HCT116 (cell line): Measurements from ENCODE around the gene TEFM. TPM values are rescaled to one million over a fixed set of nuclear protein-coding genes. Genes with fewer than 3 reads are reported as not detected.

Source experiments
- ATAC-seq: fragments of 200-7000 bp; cut with Tn5 transposase; 2 replicates; pipeline ENCODE4 v1.9.1; 2020; ENCODE audit warnings: mild to moderate bottlenecking, moderate library complexity
- Bru-seq: library from RNA; stranded (reverse); fragments of 400-500 nt; gene quantifications from one replicate; lab custom pipeline; 2021; lab: Mats Ljungman, UMichigan
- BruChase-seq, 2 experiments: library from RNA; stranded (reverse); fragments of 400-500 nt; gene quantifications; one replicate each; lab custom pipeline; 2021; lab: Mats Ljungman, UMichigan
- BruUV-seq: library from RNA; stranded (reverse); fragments of 400-500 nt; replicated peaks from 2 replicates; lab custom pipeline; 2021; lab: Mats Ljungman, UMichigan
- CTCF ChIA-PET: fragments of 300-600 bp; sonication (Branson Sonifier 250); formaldehyde crosslinking; loops from one replicate; lab custom pipeline; 2021; ENCODE audit warnings: antibody characterized with exemption; lab: Charles Lee
- POLR2A ChIA-PET: fragments of 300-600, 350-600 bp; sonication (Branson Sonifier 250); formaldehyde crosslinking; loops from one replicate; lab custom pipeline; 2021; ENCODE audit warnings: antibody characterized with exemption; lab: Charles Lee
- RAD21 ChIA-PET, 2 experiments: fragments of 300-600 bp; sonication (Branson Sonifier 250); formaldehyde crosslinking; loops; one replicate each; lab custom pipeline; 2023; ENCODE audit warnings: low total read pairs in 2 of 2; ENCODE audit not compliant: uncharacterized antibody in 2 of 2, unreplicated experiment in 2 of 2, low non-redundant PET in 1 of 2; lab: Charles Lee
- DNase-seq: peaks from one replicate; pipeline ENCODE4 v3.0.0-alpha.2; 2010; ENCODE audit warnings: low read depth, low spot score
- H2AFZ ChIP-seq: fragments of 200-600 bp; shearing (Covaris generic), sonication (generic); 2 replicates; pipeline ENCODE4 v1.6.1; 2017; ENCODE audit warnings: low read depth, mixed run types, mixed read lengths, antibody characterized with exemption, low read length; ENCODE audit not compliant: poor library complexity, severe bottlenecking
- H3K27ac ChIP-seq: 2 replicates; pipeline ENCODE4 v1.5.1; 2012; ENCODE audit warnings: low read depth, low read length
- H3K27me3 ChIP-seq: fragments of 200-600 bp; sonication (generic); 2 replicates; pipeline ENCODE4 v1.6.1; 2016; ENCODE audit warnings: mixed run types, low read length, mixed read lengths; ENCODE audit not compliant: insufficient read depth
- H3K36me3 ChIP-seq, 2 experiments: fragments of 200-500 bp in 1 of 2; fragments of 200-600 bp in 1 of 2; sonication (Bioruptor generic) in 1 of 2; sonication (generic) in 1 of 2; 2 replicates each; pipeline versions ENCODE4 v1.5.1 to v1.6.1; 2014 to 2016; ENCODE audit warnings: low read length in 2 of 2, inconsistent platforms in 1 of 2, mixed read lengths in 1 of 2, mixed run types in 1 of 2; ENCODE audit not compliant: insufficient read depth in 2 of 2, control insufficient read depth in 1 of 2
- H3K4me1 ChIP-seq, 2 experiments: fragments of 200-600 bp in 1 of 2; sonication (generic) in 1 of 2; 2 replicates each; pipeline versions ENCODE4 v1.5.1 to v1.6.1; 2012 to 2017; ENCODE audit warnings: low read length in 2 of 2, inconsistent platforms in 1 of 2, mild to moderate bottlenecking in 1 of 2, mixed read lengths in 1 of 2, mixed run types in 1 of 2, moderate library complexity in 1 of 2; ENCODE audit not compliant: insufficient read depth in 2 of 2, control insufficient read depth in 1 of 2
- H3K4me2 ChIP-seq: fragments of 200-600 bp; sonication (generic); 2 replicates; pipeline ENCODE4 v1.6.1; 2017; ENCODE audit warnings: mixed run types, low read length, mixed read lengths
- H3K4me3 ChIP-seq, 2 experiments: fragments of 200-600 bp in 1 of 2; sonication (generic) in 1 of 2; replicated peaks in 1 of 2; 2 replicates each; pipeline ENCODE4 v1.5.1; 2011 to 2016; ENCODE audit warnings: low read length in 2 of 2, control low read depth in 1 of 2, low read depth in 1 of 2, mild to moderate bottlenecking in 1 of 2, mixed read lengths in 1 of 2, mixed run types in 1 of 2
- H3K79me2 ChIP-seq: fragments of 200-600 bp; sonication (generic); 2 replicates; pipeline ENCODE4 v1.6.1; 2017; ENCODE audit warnings: mild to moderate bottlenecking, mixed run types, low read length, moderate library complexity, mixed read lengths; ENCODE audit not compliant: insufficient read depth
- H3K9ac ChIP-seq: fragments of 200-600 bp; sonication (generic); 2 replicates; pipeline ENCODE4 v1.6.1; 2016; ENCODE audit warnings: low read length, mixed read lengths
- H3K9me2 ChIP-seq: fragments of 200-600 bp; sonication (generic), shearing (Covaris generic); 2 replicates; pipeline ENCODE4 v1.6.1; 2017; ENCODE audit warnings: mixed run types, mild to moderate bottlenecking, moderate library complexity; ENCODE audit not compliant: insufficient read depth
- H3K9me3 ChIP-seq, 2 experiments: fragments of 200-500 bp in 1 of 2; fragments of 200-600 bp in 1 of 2; sonication (Bioruptor generic) in 1 of 2; sonication (generic) in 1 of 2; 2 replicates each; pipeline ENCODE4 v1.6.1; 2014 to 2017; ENCODE audit warnings: low read length in 2 of 2, mixed read lengths in 2 of 2, inconsistent platforms in 1 of 2, low read depth in 1 of 2, mild to moderate bottlenecking in 1 of 2, mixed run types in 1 of 2, moderate library complexity in 1 of 2; ENCODE audit not compliant: control insufficient read depth in 1 of 2, insufficient read depth in 1 of 2
- H4K20me1 ChIP-seq: fragments of 200-600 bp; sonication (generic), shearing (Covaris generic); 2 replicates; pipeline ENCODE4 v1.6.1; 2017; ENCODE audit warnings: mixed run types, mild to moderate bottlenecking, moderate library complexity; ENCODE audit not compliant: insufficient read depth
- CBX3 ChIP-seq: IDR thresholded peaks from 2 replicates; pipeline ENCODE4 v1.6.1; 2012; ENCODE audit warnings: low read depth
- EGR1 ChIP-seq: IDR thresholded peaks from 2 replicates; pipeline ENCODE4 v1.6.1; 2012; ENCODE audit warnings: low read depth
- ELF1 ChIP-seq: IDR thresholded peaks from 2 replicates; pipeline ENCODE4 v1.6.1; 2012; ENCODE audit warnings: low read depth, borderline replicate concordance
- EZH2 ChIP-seq: fragments of 200-600 bp; sonication (generic); IDR thresholded peaks from 2 replicates; pipeline ENCODE4 v1.6.1; 2017; ENCODE audit warnings: antibody characterized with exemption, mixed run types
- POLR2A ChIP-seq: IDR thresholded peaks from 2 replicates; pipeline ENCODE4 v1.7.0; 2011; ENCODE audit warnings: borderline replicate concordance; ENCODE audit not compliant: insufficient read depth, insufficient read length; ENCODE audit errors: extremely low read depth
- POLR2AphosphoS5 ChIP-seq: IDR thresholded peaks from 2 replicates; pipeline ENCODE4 v1.6.1; 2011; ENCODE audit warnings: mild to moderate bottlenecking, low read depth, low read length, moderate library complexity
- RAD21 ChIP-seq: IDR thresholded peaks from 2 replicates; pipeline ENCODE4 v1.6.1; 2012; ENCODE audit warnings: low read depth, mild to moderate bottlenecking
- SIN3A ChIP-seq: IDR thresholded peaks from 2 replicates; pipeline ENCODE4 v1.6.1; 2012; ENCODE audit warnings: low read depth
- SRF ChIP-seq: IDR thresholded peaks from 2 replicates; pipeline ENCODE4 v1.6.1; 2012; ENCODE audit warnings: low read depth
- TCF7L2 ChIP-seq: IDR thresholded peaks from 2 replicates; pipeline ENCODE4 v1.7.0; 2011; ENCODE audit warnings: borderline replicate concordance, inconsistent platforms; ENCODE audit not compliant: insufficient read depth, insufficient read length; ENCODE audit errors: extremely low read depth
- ZFX ChIP-seq: fragments of 450-650 bp; IDR thresholded peaks from 2 replicates; pipeline ENCODE4 v1.6.1; 2017
- intact Hi-C: fragments of 100-400 bp; cut with micrococcal nuclease; formaldehyde crosslinking; loops from 2 replicates; pipeline ENCODE4 v1.10.0; 2022
- long read RNA-seq: library from polyadenylated mRNA; unstranded; transcript quantifications from one replicate; pipeline ENCODE4 v2.0.0, GENCODE V29; 2021; ENCODE audit not compliant: unreplicated experiment
- polyA plus RNA-seq: library from polyadenylated mRNA; unstranded; fragments of >200 nt; gene quantifications from 2 replicates; pipeline ENCODE4 v1.2.1, GENCODE V29; 2012; ENCODE audit warnings: missing spikeins
- total RNA-seq: library from RNA; stranded (reverse); gene quantifications from one replicate; pipeline ENCODE4 v1.2.1, GENCODE V29; 2021; ENCODE audit not compliant: unreplicated experiment
- TF ChIP-seq, protein P1 (sequence below): IDR thresholded peaks from 2 replicates; pipeline ENCODE4 v1.6.1; 2012
- TF ChIP-seq, protein P2 (sequence below): IDR thresholded peaks from 2 replicates; pipeline ENCODE4 v1.6.1; 2011; ENCODE audit warnings: mild to moderate bottlenecking, low read length, moderate library complexity; ENCODE audit not compliant: insufficient replicate concordance; ENCODE audit errors: extremely low read depth
- TF ChIP-seq, protein P3 (sequence below): IDR thresholded peaks from 2 replicates; pipeline ENCODE4 v1.6.1; 2012; ENCODE audit warnings: low read depth
- TF ChIP-seq, protein P4 (sequence below), 3 experiments: fragments of 200-600 bp in 1 of 3; sonication (generic) in 1 of 3; IDR thresholded peaks in 2 of 3; conservative IDR thresholded peaks in 1 of 3; 2 replicates each; pipeline ENCODE4 v1.5.1; 2012 to 2017; ENCODE audit warnings: low read depth in 2 of 3, low read length in 2 of 3, antibody characterized with exemption in 1 of 3, borderline replicate concordance in 1 of 3, control low read depth in 1 of 3, mild to moderate bottlenecking in 1 of 3, mixed read lengths in 1 of 3, mixed run types in 1 of 3, moderate library complexity in 1 of 3; ENCODE audit not compliant: insufficient read depth in 1 of 3

TEFM gene, protein sequence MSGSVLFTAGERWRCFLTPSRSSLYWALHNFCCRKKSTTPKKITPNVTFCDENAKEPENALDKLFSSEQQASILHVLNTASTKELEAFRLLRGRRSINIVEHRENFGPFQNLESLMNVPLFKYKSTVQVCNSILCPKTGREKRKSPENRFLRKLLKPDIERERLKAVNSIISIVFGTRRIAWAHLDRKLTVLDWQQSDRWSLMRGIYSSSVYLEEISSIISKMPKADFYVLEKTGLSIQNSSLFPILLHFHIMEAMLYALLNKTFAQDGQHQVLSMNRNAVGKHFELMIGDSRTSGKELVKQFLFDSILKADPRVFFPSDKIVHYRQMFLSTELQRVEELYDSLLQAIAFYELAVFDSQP
- total RNA-seq, result 13.1 TPM
- 2.9 and 5.7 TPM in 2 replicates for polyA plus RNA-seq
- percentile 79 among the genes with signal in this experiment for Bru-seq, nascent RNA
- percentile 71 among the genes with signal in this experiment for BruChase-seq, experiment 1, labeled RNA remaining after a 6-hour chase
- BruChase-seq, experiment 2, labeled RNA remaining after a 2-hour chase, result percentile 84 among the genes with signal in this experiment
- long read RNA-seq, transcript TEFM-205 (4 exons, 1,891 nt), result major isoform, 6 of 10 reads
- long read RNA-seq, partial matches to known transcripts, result 0 of 10 reads
- long read RNA-seq, other reads (novel, unspliced or antisense), result 2 of 10 reads

DNA sequence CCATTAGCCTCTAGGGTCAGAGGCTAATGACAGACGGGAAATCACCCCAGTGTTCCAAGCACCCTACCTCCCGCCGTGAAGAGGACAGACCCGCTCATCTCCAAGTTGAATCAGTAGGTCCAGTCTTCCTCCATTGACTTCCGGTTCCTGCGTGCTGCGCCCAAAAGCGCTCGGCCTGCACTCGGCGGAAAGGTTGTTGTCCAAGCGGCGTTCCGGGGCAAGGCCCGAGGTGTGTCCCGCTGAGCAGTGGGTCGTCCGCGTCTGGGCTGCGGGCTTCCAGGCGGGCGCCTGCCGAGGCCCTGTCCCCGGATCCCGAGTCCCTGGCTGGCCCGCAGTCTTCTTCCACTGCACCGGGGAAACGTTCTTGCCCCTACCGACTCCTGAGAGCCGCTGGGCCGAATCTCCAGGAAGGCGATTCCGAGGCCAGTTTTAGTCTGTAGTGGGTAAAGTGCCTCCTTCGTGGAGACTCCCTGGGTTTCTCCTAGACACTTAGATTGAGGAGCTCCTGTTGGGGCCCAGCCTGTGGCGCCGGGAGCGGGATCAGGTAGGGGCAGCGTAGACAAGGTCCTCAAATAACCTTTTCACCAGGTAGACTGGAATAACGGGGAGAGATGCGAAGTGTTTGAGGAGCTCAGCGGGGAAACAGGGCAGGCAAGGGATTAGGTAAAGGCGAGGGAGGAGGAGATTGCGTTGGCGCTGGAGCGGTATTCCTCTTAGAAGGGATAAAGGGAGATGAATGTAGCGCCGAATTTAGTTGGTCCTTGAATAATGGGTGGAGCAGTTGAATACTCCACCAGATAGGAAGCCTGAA lies at the start of gene TEFM:
TEFM (minus strand) TSS at position 138 of the 811 bp plus-strand sequence; CDS start at position 98, 40 bp downstream.
- H3K79me2 ChIP-seq, result peaks cover 35% of the 10 kb centered on the region
- H3K36me3 ChIP-seq, result peaks cover 4 to 6% of the 10 kb centered on the region in 2 experiments; a peak in 2 of 4 replicates
- ChIA-PET RAD21 (no interaction called here), CTCF (no interaction called here), POLR2A (interaction anchor here (0.5 to 0.9 kb wide), 3 partner anchors 8 to 79 kb away, joined by 3 to 6 read pairs (median 4); no protein-coding TSS in a partner anchor)
- peak within 1 kb of the TSS; percentile 93 for H2AFZ ChIP-seq
- BruUV-seq, result TSS peak; percentile 84
- no peaks in the 10 kb centered on the region for H3K9me3 ChIP-seq
- H3K9me2 ChIP-seq, result no peaks in the 10 kb centered on the region
- H3K9ac ChIP-seq, result peak within 1 kb of the TSS; percentile 78
- peak within 1 kb of the TSS; percentile 79 for H3K27ac ChIP-seq
- peaks cover 5 to 13% of the 10 kb centered on the region in 2 experiments for H3K4me1 ChIP-seq
- peak within 1 kb of the TSS; percentile 77 to 86 for H3K4me3 ChIP-seq
- H3K27me3 ChIP-seq, result no peaks in the 10 kb centered on the region
- intact Hi-C loops, result no loop called here
- H4K20me1 ChIP-seq, result no peaks in the 10 kb centered on the region
- DNase-seq (peak; percentile 88), ATAC-seq (peak; percentile 90)
- H3K4me2 ChIP-seq, result peak within 1 kb of the TSS; percentile 87
- TF ChIP-seq CBX3 (peak; percentile 95), POLR2AphosphoS5 (peak; percentile 87), EZH2 (no peak), SIN3A (peak; percentile 91), ZFX (peak; percentile 97), SRF (peak; percentile 79), POLR2A (peak; percentile 62), EGR1 (peak; percentile 52; the same call in 1 of the 2 replicates), RAD21 (no peak), TCF7L2 (peak; percentile 39), ELF1 (peak; percentile 58)
- TF ChIP-seq, protein P1, sequence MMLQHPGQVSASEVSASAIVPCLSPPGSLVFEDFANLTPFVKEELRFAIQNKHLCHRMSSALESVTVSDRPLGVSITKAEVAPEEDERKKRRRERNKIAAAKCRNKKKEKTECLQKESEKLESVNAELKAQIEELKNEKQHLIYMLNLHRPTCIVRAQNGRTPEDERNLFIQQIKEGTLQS, result no peak
- TF ChIP-seq, protein P2, sequence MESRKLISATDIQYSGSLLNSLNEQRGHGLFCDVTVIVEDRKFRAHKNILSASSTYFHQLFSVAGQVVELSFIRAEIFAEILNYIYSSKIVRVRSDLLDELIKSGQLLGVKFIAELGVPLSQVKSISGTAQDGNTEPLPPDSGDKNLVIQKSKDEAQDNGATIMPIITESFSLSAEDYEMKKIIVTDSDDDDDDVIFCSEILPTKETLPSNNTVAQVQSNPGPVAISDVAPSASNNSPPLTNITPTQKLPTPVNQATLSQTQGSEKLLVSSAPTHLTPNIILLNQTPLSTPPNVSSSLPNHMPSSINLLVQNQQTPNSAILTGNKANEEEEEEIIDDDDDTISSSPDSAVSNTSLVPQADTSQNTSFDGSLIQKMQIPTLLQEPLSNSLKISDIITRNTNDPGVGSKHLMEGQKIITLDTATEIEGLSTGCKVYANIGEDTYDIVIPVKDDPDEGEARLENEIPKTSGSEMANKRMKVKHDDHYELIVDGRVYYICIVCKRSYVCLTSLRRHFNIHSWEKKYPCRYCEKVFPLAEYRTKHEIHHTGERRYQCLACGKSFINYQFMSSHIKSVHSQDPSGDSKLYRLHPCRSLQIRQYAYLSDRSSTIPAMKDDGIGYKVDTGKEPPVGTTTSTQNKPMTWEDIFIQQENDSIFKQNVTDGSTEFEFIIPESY, result no peak
- TF ChIP-seq, protein P3, sequence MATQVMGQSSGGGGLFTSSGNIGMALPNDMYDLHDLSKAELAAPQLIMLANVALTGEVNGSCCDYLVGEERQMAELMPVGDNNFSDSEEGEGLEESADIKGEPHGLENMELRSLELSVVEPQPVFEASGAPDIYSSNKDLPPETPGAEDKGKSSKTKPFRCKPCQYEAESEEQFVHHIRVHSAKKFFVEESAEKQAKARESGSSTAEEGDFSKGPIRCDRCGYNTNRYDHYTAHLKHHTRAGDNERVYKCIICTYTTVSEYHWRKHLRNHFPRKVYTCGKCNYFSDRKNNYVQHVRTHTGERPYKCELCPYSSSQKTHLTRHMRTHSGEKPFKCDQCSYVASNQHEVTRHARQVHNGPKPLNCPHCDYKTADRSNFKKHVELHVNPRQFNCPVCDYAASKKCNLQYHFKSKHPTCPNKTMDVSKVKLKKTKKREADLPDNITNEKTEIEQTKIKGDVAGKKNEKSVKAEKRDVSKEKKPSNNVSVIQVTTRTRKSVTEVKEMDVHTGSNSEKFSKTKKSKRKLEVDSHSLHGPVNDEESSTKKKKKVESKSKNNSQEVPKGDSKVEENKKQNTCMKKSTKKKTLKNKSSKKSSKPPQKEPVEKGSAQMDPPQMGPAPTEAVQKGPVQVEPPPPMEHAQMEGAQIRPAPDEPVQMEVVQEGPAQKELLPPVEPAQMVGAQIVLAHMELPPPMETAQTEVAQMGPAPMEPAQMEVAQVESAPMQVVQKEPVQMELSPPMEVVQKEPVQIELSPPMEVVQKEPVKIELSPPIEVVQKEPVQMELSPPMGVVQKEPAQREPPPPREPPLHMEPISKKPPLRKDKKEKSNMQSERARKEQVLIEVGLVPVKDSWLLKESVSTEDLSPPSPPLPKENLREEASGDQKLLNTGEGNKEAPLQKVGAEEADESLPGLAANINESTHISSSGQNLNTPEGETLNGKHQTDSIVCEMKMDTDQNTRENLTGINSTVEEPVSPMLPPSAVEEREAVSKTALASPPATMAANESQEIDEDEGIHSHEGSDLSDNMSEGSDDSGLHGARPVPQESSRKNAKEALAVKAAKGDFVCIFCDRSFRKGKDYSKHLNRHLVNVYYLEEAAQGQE, result no peak
- TF ChIP-seq, protein P4, sequence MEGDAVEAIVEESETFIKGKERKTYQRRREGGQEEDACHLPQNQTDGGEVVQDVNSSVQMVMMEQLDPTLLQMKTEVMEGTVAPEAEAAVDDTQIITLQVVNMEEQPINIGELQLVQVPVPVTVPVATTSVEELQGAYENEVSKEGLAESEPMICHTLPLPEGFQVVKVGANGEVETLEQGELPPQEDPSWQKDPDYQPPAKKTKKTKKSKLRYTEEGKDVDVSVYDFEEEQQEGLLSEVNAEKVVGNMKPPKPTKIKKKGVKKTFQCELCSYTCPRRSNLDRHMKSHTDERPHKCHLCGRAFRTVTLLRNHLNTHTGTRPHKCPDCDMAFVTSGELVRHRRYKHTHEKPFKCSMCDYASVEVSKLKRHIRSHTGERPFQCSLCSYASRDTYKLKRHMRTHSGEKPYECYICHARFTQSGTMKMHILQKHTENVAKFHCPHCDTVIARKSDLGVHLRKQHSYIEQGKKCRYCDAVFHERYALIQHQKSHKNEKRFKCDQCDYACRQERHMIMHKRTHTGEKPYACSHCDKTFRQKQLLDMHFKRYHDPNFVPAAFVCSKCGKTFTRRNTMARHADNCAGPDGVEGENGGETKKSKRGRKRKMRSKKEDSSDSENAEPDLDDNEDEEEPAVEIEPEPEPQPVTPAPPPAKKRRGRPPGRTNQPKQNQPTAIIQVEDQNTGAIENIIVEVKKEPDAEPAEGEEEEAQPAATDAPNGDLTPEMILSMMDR (IDR thresholded peaks at IDR 0.05 in 2 of 3, conservative IDR thresholded peaks at IDR 0.05 in 1 of 3; ENCODE audit: borderline replicate concordance in 1 of 3, insufficient read depth in 1 of 3, low read depth in 2 of 3, low read length in 2 of 3), result no peak
